Effector memory CD4-positive, alpha-beta T cell (primary cell): ENCODE measurements around the gene PARD6G.

Source experiments
- DNase-seq, 3 donors: peaks; one replicate each; pipeline ENCODE4 v3.0.0-alpha.2; 2020
- H3K27ac ChIP-seq: 2 replicates; pipeline ENCODE4 v1.7.0; 2013; ENCODE audit warnings: mild to moderate bottlenecking, low read length, moderate library complexity; ENCODE audit not compliant: insufficient read depth, poor library complexity, severe bottlenecking
- H3K27me3 ChIP-seq: replicated peaks from 2 replicates; pipeline ENCODE4 v1.7.0; 2013; ENCODE audit warnings: mild to moderate bottlenecking, low read length; ENCODE audit not compliant: insufficient read depth, control insufficient read depth, poor library complexity, severe bottlenecking
- H3K36me3 ChIP-seq: 2 replicates; pipeline ENCODE4 v1.7.0; 2013; ENCODE audit warnings: mild to moderate bottlenecking, low read length, moderate library complexity; ENCODE audit not compliant: control insufficient read depth, insufficient read depth
- H3K4me1 ChIP-seq: 2 replicates; pipeline ENCODE4 v1.7.0; 2013; ENCODE audit warnings: low read length, mild to moderate bottlenecking; ENCODE audit not compliant: control insufficient read depth, insufficient read depth, poor library complexity, severe bottlenecking
- H3K4me3 ChIP-seq: 2 replicates; pipeline ENCODE4 v1.7.0; 2013; ENCODE audit warnings: low read length, low read depth, mild to moderate bottlenecking; ENCODE audit not compliant: insufficient read depth, poor library complexity, severe bottlenecking
- H3K9me3 ChIP-seq: 2 replicates; pipeline ENCODE4 v1.7.0; 2013; ENCODE audit warnings: mild to moderate bottlenecking, low read length, moderate library complexity; ENCODE audit not compliant: control insufficient read depth

PARD6G gene

GRCh38 chr18:80109676-80110078 lies 137.6 kb downstream of the PARD6G start:
- Histone ChIP-seq H3K27ac (peak overlapping the region; percentile 85), H3K9me3 (no peaks in the 10 kb centered on the region), H3K36me3 (no peaks in the 10 kb centered on the region), H3K4me1 (peaks cover 16% of the 10 kb centered on the region), H3K27me3 (no peaks in the 10 kb centered on the region), H3K4me3 (peak overlapping the region; percentile 75)
- DNase-seq = peak in 2 of 3 donors; percentile 20 to 26

- peak within 1 kb of the TSS; percentile 75 for H3K4me3 ChIP-seq
- H3K36me3 ChIP-seq = no peaks in the 10 kb centered on the region
- H3K9me3 ChIP-seq = no peaks in the 10 kb centered on the region
- no peaks in the 10 kb centered on the region for H3K27me3 ChIP-seq
- peaks cover 16% of the 10 kb centered on the region for H3K4me1 ChIP-seq
- H3K27ac ChIP-seq = peak within 1 kb of the TSS; percentile 85
- DNase-seq = peak; percentile 77 to 86 (median 81)
Measured at GRCh38 chr18:80108739-80109675, 138.3 kb downstream of the PARD6G start, which contains the start of gene ADNP2. ADNP2 (plus strand) TSS chr18:80109262; CDS start chr18:80117543, 8,281 bp downstream.

GRCh38 chr18:80108121-80108536 lies 139.2 kb downstream of the PARD6G start:
- Histone ChIP-seq H3K4me1 (peaks cover 16% of the 10 kb centered on the region), H3K9me3 (no peaks in the 10 kb centered on the region), H3K4me3 (no peak overlapping the region), H3K27ac (no peak overlapping the region), H3K36me3 (no peaks in the 10 kb centered on the region), H3K27me3 (no peaks in the 10 kb centered on the region)
- peak; percentile 4 to 14 (median 5) for DNase-seq

- Histone ChIP-seq H3K4me1 (peaks cover 16% of the 10 kb centered on the region), H3K27ac (no peak overlapping the region), H3K36me3 (no peaks in the 10 kb centered on the region), H3K4me3 (no peak overlapping the region), H3K27me3 (no peaks in the 10 kb centered on the region), H3K9me3 (no peaks in the 10 kb centered on the region)
- no peak for DNase-seq
Measured at GRCh38 chr18:80107426-80107825, 139.9 kb downstream of the PARD6G start.
